DOHH2 (cell line): ENCODE measurements around the gene TKT.

Experiments
- H3F3A ChIP-seq: fragments of 200-600 bp; sonication (generic), shearing (Covaris generic); 2 replicates; pipeline ENCODE4 v1.6.0; 2016; ENCODE audit warnings: antibody characterized with exemption, mild to moderate bottlenecking; ENCODE audit not compliant: control insufficient read depth, insufficient read depth
- H3K27ac ChIP-seq: fragments of 200-600 bp; sonication (generic); 2 replicates; pipeline ENCODE4 v1.5.1; 2014; ENCODE audit warnings: low read depth, mild to moderate bottlenecking, low read length, moderate library complexity
- H3K27me3 ChIP-seq: fragments of 200-600 bp; sonication (generic); 2 replicates; pipeline ENCODE4 v1.6.1; 2014; ENCODE audit warnings: mild to moderate bottlenecking, low read length, mixed read lengths; ENCODE audit not compliant: control insufficient read depth
- H3K36me3 ChIP-seq: fragments of 200-600 bp; sonication (generic); 2 replicates; pipeline ENCODE4 v1.6.1; 2014; ENCODE audit warnings: mild to moderate bottlenecking, low read length, moderate library complexity, mixed read lengths; ENCODE audit not compliant: control insufficient read depth
- H3K4me1 ChIP-seq: fragments of 200-600 bp; sonication (generic); 2 replicates; pipeline ENCODE4 v1.6.1; 2014; ENCODE audit warnings: mild to moderate bottlenecking, low read length, mixed read lengths; ENCODE audit not compliant: control insufficient read depth
- H3K4me2 ChIP-seq: fragments of 200-600 bp; sonication (generic); 2 replicates; pipeline ENCODE4 v1.6.0; 2014; ENCODE audit warnings: mild to moderate bottlenecking, low read length, moderate library complexity
- H3K4me3 ChIP-seq: fragments of 200-600 bp; sonication (generic); 2 replicates; pipeline ENCODE4 v1.5.1; 2014; ENCODE audit warnings: mild to moderate bottlenecking, low read length, mixed read lengths
- H3K79me2 ChIP-seq: fragments of 200-600 bp; sonication (generic); 2 replicates; pipeline ENCODE4 v1.6.1; 2014; ENCODE audit warnings: mild to moderate bottlenecking, low read length, mixed read lengths; ENCODE audit not compliant: control insufficient read depth
- H3K9me2 ChIP-seq: fragments of 200-600 bp; sonication (generic); replicated peaks from 2 replicates; pipeline ENCODE4 v1.6.1; 2014; ENCODE audit warnings: mild to moderate bottlenecking, low read length, mixed read lengths; ENCODE audit not compliant: control insufficient read depth
- H3K9me3 ChIP-seq: fragments of 200-600 bp; sonication (generic); 2 replicates; pipeline ENCODE4 v1.6.1; 2014; ENCODE audit warnings: antibody characterized with exemption, low read length, mixed read lengths; ENCODE audit not compliant: control insufficient read depth, insufficient read depth
- H4K20me1 ChIP-seq: fragments of 200-600 bp; sonication (generic); 2 replicates; pipeline ENCODE4 v1.6.0; 2014; ENCODE audit warnings: low read depth, mild to moderate bottlenecking, antibody characterized with exemption, low read length, moderate library complexity; ENCODE audit not compliant: control insufficient read depth, insufficient read depth
- EZH2phosphoT487 ChIP-seq: fragments of 200-600 bp; sonication (generic); IDR thresholded peaks from 2 replicates; pipeline ENCODE4 v1.6.1; 2017; ENCODE audit warnings: borderline replicate concordance, mild to moderate bottlenecking, antibody characterized with exemption, low read length, moderate library complexity, mixed read lengths
- TF ChIP-seq, protein P1 (sequence below): fragments of 200-600 bp; sonication (generic); IDR thresholded peaks from one replicate; pipeline ENCODE4 v1.5.1; 2014; ENCODE audit warnings: antibody characterized with exemption, mild to moderate bottlenecking, low read depth, low read length; ENCODE audit not compliant: poor library complexity, severe bottlenecking

TKT gene

DNA sequence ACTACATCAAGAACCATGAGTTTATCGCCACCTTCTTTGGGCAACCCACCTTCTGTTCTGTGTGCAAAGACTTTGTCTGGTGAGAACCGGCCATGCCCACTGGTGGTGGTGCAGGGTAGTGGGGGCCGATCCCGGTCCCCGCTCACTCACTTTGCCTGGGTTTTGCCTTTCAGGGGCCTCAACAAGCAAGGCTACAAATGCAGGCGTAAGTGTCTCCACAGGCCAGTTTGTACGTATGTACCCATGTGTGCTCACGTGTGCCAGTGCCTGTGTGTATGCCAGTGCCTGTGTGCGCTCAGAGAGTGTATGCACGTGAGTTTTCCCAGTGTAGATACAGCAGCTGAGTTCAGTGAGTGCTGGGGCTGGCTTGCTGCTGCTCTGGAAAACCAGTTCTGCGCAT is 74.3 kb downstream of the TKT start:
- peak overlapping the region; percentile 85 for H3K4me2 ChIP-seq
- H3K27ac ChIP-seq = peak overlapping the region; percentile 88
- no peaks in the 10 kb centered on the region for H3K9me2 ChIP-seq
- H3K36me3 ChIP-seq = peaks cover 81% of the 10 kb centered on the region
- H3K4me1 ChIP-seq = peaks cover 55% of the 10 kb centered on the region
- no peak for TF ChIP-seq EZH2phosphoT487
- TF ChIP-seq, protein P1, sequence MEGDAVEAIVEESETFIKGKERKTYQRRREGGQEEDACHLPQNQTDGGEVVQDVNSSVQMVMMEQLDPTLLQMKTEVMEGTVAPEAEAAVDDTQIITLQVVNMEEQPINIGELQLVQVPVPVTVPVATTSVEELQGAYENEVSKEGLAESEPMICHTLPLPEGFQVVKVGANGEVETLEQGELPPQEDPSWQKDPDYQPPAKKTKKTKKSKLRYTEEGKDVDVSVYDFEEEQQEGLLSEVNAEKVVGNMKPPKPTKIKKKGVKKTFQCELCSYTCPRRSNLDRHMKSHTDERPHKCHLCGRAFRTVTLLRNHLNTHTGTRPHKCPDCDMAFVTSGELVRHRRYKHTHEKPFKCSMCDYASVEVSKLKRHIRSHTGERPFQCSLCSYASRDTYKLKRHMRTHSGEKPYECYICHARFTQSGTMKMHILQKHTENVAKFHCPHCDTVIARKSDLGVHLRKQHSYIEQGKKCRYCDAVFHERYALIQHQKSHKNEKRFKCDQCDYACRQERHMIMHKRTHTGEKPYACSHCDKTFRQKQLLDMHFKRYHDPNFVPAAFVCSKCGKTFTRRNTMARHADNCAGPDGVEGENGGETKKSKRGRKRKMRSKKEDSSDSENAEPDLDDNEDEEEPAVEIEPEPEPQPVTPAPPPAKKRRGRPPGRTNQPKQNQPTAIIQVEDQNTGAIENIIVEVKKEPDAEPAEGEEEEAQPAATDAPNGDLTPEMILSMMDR = no peak
- H3K27me3 ChIP-seq = no peaks in the 10 kb centered on the region
- no peaks in the 10 kb centered on the region for H3K9me3 ChIP-seq
- peaks cover 49% of the 10 kb centered on the region for H3K79me2 ChIP-seq
- no peaks in the 10 kb centered on the region for H4K20me1 ChIP-seq
- H3F3A ChIP-seq = peaks cover 10% of the 10 kb centered on the region
- H3K4me3 ChIP-seq = peak overlapping the region; percentile 47; the same call in 1 of the 2 replicates

DNA sequence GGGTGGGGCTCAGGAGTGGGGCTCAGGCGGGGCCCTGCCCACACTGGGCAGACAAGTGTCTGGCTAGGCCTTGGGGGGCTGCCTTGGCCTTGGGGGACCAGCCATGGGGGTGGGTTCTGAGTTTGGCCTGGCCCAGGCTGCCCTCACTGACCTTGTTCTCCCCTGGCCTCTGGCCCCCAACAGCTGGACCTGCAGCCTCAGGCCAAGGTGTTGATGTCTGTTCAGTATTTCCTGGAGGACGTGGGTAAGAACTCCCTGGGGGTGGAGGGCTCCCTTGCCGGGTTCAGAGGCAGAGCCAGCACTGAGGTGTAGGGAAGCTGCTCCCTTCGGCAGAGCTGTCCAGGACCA is 74.8 kb downstream of the TKT start:
- no peaks in the 10 kb centered on the region for H4K20me1 ChIP-seq
- peak overlapping the region; percentile 85 for H3K4me2 ChIP-seq
- peak overlapping the region; percentile 88 for H3K27ac ChIP-seq
- H3K9me3 ChIP-seq = no peaks in the 10 kb centered on the region
- H3K36me3 ChIP-seq = peaks cover 80% of the 10 kb centered on the region
- H3K4me1 ChIP-seq = peaks cover 58% of the 10 kb centered on the region
- H3F3A ChIP-seq = peaks cover 10% of the 10 kb centered on the region
- no peaks in the 10 kb centered on the region for H3K9me2 ChIP-seq
- H3K4me3 ChIP-seq = peak overlapping the region; percentile 47
- H3K79me2 ChIP-seq = peaks cover 54% of the 10 kb centered on the region
- TF ChIP-seq, protein P1 = no peak
- no peak for TF ChIP-seq EZH2phosphoT487
- no peaks in the 10 kb centered on the region for H3K27me3 ChIP-seq

DNA sequence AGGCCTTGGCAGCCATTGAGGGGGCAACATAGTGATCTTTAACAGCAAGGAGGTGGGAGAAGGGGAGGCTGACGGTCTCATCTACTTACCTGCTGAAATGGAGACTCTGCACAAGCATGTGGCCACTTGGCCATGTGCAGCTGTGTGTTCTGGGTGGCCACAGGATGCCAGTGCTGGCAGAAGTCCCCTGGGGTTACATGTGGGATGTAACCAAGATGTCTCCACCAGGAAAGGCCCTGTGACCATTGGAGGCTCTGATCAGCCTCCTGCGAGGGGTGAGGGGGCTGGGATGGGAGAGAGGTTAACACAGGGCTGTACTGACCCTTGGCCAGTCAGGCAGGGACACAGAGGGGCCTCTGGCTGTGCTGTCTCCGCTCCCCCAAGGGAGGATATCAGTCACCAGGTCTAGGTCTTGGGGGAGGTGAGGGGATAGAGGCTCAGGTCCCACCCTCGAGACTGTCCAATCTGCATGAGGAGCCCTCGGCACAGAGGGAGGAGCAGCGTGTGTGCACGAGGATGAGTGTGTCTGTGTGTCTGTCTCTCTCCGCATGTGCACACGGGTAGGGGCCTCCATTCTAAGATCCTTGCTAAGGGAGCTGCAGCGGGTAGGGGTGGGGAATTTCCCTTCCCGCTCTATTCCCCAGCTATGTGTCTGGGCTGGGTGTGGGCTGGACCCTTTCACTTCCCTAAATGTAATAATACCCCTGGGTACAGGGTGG is 75.4 kb downstream of the TKT start:
- no peak for TF ChIP-seq EZH2phosphoT487
- H3K79me2 ChIP-seq = peaks cover 60% of the 10 kb centered on the region
- no peaks in the 10 kb centered on the region for H4K20me1 ChIP-seq
- no peaks in the 10 kb centered on the region for H3K27me3 ChIP-seq
- peaks cover 80% of the 10 kb centered on the region for H3K36me3 ChIP-seq
- no peaks in the 10 kb centered on the region for H3K9me2 ChIP-seq
- peak overlapping the region; percentile 56 for H3K4me3 ChIP-seq
- peak overlapping the region; percentile 88 for H3K27ac ChIP-seq
- H3K4me1 ChIP-seq = peaks cover 64% of the 10 kb centered on the region
- no peaks in the 10 kb centered on the region for H3K9me3 ChIP-seq
- peak overlapping the region; percentile 85 for H3K4me2 ChIP-seq
- peaks cover 10% of the 10 kb centered on the region for H3F3A ChIP-seq

DNA sequence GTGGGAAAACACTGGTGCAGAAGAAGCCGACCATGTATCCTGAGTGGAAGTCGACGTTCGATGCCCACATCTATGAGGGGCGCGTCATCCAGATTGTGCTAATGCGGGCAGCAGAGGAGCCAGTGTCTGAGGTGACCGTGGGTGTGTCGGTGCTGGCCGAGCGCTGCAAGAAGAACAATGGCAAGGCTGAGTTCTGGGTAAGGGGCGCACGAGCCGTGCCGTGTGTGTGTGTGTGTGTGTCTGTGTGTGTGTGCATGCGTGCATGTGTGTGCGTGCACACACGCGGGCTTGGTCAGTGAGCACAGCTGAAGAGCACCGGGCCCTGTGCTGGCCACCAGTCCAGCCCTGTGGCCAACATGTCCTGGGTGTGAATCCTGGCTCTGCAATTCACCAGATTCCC is 76.2 kb downstream of the TKT start:
- Histone ChIP-seq H3K27me3 (no peaks in the 10 kb centered on the region), H3K79me2 (peaks cover 69% of the 10 kb centered on the region), H3K27ac (peak overlapping the region; percentile 88), H3F3A (peaks cover 10% of the 10 kb centered on the region), H3K9me2 (no peaks in the 10 kb centered on the region), H4K20me1 (no peaks in the 10 kb centered on the region), H3K4me2 (peak overlapping the region; percentile 85), H3K36me3 (peaks cover 80% of the 10 kb centered on the region), H3K9me3 (no peaks in the 10 kb centered on the region), H3K4me3 (peak overlapping the region; percentile 56), H3K4me1 (peaks cover 72% of the 10 kb centered on the region)
- TF ChIP-seq EZH2phosphoT487 = no peak
- TF ChIP-seq, protein P1 = no peak
